ENCODE data around the gene ALG11.

GRCh38 chr13:51977625-51978024, 34.6 kb upstream of the ALG11 start:
- TF ChIP-seq POLR2AphosphoS5 (IDR thresholded peaks at IDR 0.05; ENCODE audit: low read depth, low read length) (no peak), REST (IDR thresholded peaks at IDR 0.05; ENCODE audit: insufficient read depth in 1 of 2, low read depth in 2 of 2, low read length in 2 of 2) (no peak), TAF1 (IDR thresholded peaks at IDR 0.05; ENCODE audit: borderline replicate concordance, insufficient read depth, low read length) (no peak)
